Esophagus squamous epithelium (tissue), 4 donors: Measurements from ENCODE around the gene VAV2.

Experiments used
- POLR2A ChIP-seq, 4 donors: fragments of 450-650 bp; IDR thresholded peaks; one replicate each; pipeline ENCODE4 v1.6.1; 2017; ENCODE audit warnings: antibody characterized with exemption in 4 of 4, mild to moderate bottlenecking in 4 of 4, moderate library complexity in 3 of 4
- TF ChIP-seq, protein P1 (sequence below), 6 experiments: fragments of 450-650 bp in 4 of 6; fragments of 200-600 bp in 2 of 6; sonication (generic) in 2 of 6; IDR thresholded peaks; one replicate each; pipeline ENCODE4 v1.5.1; 2016 to 2019; ENCODE audit warnings: antibody characterized with exemption in 6 of 6, mild to moderate bottlenecking in 4 of 6, moderate library complexity in 4 of 6

DNA sequence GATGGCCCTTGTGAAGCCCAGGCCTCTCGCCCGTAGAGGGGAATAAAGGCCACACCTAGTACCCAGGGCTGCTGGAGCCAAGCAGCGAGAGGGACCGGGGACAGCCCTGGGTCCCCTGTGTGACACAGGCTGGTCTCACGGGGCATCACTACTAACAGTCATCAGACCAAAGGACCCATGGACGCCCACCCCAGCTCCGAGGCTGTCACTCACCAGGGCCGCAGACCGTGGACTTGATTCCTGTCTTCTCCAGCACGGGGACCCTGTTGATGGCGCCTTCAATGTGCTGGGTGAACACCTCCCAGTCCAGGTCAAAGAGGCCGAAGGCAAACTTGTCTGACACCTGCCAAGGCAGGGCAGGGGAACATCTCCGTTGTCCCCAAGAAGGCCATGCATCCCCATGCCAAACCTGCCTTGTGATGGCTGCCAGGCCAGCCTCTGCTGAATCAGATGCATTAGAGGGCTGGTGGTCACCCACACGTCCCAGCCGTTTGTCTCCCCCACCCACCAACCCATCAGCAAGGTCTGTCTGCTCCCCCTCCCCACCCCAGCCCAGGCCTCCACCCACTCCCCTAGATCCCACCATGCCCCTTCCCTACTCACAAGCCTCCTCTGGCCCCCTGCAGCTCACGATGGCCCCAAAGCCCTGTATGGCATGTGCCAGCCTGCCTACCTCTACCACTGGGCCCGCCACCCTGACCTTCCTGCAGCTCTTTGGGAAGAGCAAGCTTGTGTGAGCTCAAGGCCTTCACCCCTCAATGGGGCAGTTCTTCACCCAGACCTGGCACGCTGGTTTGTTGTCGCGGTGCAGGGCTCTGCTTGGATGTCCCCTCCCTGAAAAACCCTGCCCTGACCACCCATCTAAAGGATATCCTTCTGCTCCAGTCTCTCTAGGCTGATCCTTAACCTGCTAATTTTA, 274.8 kb downstream of the VAV2 start:
- TF ChIP-seq POLR2A (IDR thresholded peaks at IDR 0.05) = no peak
- TF ChIP-seq, protein P1, sequence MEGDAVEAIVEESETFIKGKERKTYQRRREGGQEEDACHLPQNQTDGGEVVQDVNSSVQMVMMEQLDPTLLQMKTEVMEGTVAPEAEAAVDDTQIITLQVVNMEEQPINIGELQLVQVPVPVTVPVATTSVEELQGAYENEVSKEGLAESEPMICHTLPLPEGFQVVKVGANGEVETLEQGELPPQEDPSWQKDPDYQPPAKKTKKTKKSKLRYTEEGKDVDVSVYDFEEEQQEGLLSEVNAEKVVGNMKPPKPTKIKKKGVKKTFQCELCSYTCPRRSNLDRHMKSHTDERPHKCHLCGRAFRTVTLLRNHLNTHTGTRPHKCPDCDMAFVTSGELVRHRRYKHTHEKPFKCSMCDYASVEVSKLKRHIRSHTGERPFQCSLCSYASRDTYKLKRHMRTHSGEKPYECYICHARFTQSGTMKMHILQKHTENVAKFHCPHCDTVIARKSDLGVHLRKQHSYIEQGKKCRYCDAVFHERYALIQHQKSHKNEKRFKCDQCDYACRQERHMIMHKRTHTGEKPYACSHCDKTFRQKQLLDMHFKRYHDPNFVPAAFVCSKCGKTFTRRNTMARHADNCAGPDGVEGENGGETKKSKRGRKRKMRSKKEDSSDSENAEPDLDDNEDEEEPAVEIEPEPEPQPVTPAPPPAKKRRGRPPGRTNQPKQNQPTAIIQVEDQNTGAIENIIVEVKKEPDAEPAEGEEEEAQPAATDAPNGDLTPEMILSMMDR (IDR thresholded peaks at IDR 0.05) = no peak
